GM21528 (cell line): Measurements from ENCODE around the gene ISLR2.
"Not testable (repeated sequence)": the region's sequence is repeated elsewhere in the genome, so short reads cannot be mapped to it uniquely, and the experiment has no call there.

Experiments
- ATAC-seq: cut with Tn5 transposase; IDR thresholded peaks from one replicate; pipeline ENCODE4 v1.9.1; 2021; ENCODE audit warnings: mild to moderate bottlenecking, moderate library complexity; ENCODE audit not compliant: unreplicated experiment, low FRiP score

The ISLR2 gene, protein sequence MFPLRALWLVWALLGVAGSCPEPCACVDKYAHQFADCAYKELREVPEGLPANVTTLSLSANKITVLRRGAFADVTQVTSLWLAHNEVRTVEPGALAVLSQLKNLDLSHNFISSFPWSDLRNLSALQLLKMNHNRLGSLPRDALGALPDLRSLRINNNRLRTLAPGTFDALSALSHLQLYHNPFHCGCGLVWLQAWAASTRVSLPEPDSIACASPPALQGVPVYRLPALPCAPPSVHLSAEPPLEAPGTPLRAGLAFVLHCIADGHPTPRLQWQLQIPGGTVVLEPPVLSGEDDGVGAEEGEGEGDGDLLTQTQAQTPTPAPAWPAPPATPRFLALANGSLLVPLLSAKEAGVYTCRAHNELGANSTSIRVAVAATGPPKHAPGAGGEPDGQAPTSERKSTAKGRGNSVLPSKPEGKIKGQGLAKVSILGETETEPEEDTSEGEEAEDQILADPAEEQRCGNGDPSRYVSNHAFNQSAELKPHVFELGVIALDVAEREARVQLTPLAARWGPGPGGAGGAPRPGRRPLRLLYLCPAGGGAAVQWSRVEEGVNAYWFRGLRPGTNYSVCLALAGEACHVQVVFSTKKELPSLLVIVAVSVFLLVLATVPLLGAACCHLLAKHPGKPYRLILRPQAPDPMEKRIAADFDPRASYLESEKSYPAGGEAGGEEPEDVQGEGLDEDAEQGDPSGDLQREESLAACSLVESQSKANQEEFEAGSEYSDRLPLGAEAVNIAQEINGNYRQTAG

GRCh38 chr15:74130155-74130848, at the start of gene ISLR2:
ISLR2 (plus strand) TSS chr15:74130586; CDS start chr15:74132755, 2,169 bp downstream.
- ATAC-seq: no peak

GRCh38 chr15:74082450-74082849, 47.9 kb upstream of the ISLR2 start, which contains the start of gene GOLGA6A:
GOLGA6A (minus strand) TSS chr15:74082550; CDS start chr15:74082509, 41 bp downstream.
- ATAC-seq: not testable (repeated sequence)

GRCh38 chr15:74094567-74094966, 35.8 kb upstream of the ISLR2 start:
- ATAC-seq: not testable (repeated sequence)

DNA sequence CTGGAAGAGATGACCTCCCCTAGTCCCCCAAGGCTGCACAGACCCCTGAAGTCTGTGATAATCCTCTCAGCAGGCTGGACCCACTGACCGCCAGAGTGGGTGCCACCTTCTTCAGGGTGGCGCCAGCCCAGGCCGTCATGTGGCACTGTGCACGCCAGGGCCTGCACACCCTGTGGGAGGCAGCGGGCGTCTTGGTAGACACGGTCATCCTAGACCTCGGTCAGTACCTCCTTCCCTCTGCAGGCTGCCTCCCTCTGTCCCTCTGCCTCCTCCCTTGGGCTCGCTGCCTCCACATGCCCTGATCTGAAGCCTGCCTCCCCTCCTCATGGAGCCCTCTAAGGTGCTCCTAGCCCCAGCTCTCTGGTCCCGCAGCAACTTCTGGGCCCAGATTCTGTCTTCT, 34.8 kb upstream of the ISLR2 start:
- ATAC-seq: not testable (repeated sequence)

- ATAC-seq: not testable (repeated sequence)
Observed at GRCh38 chr15:74096753-74097474, 33.5 kb upstream of the ISLR2 start.

- peak; percentile 90 for ATAC-seq
Observed at GRCh38 chr15:74099963-74100733, 30.2 kb upstream of the ISLR2 start.

DNA sequence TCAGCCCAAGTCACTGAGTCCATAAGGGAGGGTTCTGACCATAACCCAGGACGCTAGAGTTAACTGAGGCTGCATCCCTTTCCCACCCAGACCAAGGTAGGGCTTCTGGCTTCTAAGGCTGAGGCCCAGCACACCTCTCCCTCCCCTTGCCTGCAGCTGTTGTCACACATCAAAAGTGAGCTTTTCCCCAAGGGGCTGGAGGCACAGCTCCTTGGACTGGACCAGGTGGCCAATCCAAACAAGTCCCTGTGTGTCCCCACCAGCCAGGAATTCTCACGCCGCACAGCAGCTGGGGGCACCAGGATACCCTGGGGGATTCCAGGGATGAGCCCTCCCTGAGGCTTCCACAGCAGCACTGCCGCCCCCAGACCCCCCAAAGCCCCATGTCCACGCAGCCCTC, 22.3 kb upstream of the ISLR2 start:
- ATAC-seq: no peak

- ATAC-seq: not testable (repeated sequence)
Observed at GRCh38 chr15:74108611-74109010, 21.8 kb upstream of the ISLR2 start.

GRCh38 chr15:74109713-74110112, 20.7 kb upstream of the ISLR2 start:
- no peak for ATAC-seq

- ATAC-seq: no peak
Observed at GRCh38 chr15:74120426-74120825, 10.0 kb upstream of the ISLR2 start.

DNA sequence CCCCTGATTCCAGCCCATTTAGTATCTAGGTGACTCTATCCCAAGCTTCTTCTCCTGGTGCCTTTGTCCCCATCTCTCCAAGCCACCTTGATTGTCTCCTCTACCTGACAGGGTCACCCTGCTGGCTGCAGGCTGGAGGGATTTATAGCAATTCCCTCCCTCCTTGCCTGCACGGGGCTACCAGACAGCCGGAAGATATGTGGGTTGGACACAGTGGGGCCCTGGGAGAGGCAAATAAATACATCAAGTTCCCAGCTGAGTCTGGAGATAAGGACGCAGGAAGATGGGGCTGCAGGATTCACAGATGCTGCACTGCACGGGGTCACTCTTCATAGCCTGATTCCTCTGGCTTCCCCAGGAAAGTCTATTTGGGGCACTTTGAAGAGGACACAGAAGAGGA, 9.3 kb upstream of the ISLR2 start:
- no peak for ATAC-seq

DNA sequence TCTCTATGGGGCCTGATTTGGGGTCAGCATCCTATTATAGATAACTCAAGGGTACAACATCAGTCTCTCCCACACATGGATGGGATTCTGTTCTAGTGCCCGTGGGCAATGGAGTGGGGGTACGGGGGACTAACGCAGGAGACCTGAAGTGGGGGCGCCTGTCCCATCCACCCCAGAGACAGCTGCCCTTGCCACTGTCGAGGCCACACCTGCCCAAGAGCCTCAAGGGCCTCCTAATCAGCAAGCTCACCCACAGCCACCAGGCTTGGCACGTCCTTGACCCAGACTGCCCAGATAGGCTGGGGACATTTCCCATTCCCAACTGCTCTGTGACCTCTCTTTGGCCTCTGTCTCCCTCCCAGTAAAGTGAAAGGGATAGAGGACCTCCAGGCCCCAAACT, 8.5 kb upstream of the ISLR2 start:
- ATAC-seq: no peak

DNA sequence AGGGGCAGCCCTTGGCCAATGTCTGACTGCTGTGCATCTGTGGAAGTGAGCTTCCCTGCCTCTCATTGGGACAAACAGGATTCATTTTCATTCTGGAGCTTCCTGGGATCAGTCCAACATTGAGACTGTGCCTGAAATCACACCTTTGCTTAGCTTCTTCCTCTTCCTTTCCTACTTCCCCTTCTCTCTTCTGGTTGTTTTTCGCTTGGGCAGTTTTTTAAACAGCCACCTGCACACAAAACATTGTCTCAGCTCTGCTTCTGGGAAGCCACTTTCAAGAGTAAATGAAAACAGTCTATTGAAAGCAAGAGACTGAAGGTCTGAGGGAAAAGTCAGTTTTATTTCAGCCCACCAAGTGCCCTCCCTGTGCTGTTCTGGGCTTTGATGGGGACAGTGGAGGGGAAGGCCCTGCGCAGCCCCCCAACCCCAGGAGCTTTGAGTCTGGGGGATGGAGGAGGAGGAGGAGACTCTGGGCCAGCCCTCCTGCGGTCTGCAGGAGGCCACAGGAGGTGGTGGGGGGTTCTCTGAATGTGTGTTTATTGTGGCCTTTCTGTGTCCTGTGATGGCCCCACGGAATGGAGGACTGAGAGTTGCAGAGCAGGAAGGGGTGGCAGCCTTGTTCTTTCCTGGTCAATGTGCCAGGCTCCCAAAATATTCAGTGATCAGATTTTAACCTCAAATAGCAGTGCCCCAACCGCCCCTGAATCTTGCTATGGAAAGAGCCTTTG, 7.8 kb upstream of the ISLR2 start:
- ATAC-seq: peak; percentile 52

- no peak for ATAC-seq
Observed at GRCh38 chr15:74123131-74123429, 7.3 kb upstream of the ISLR2 start.

DNA sequence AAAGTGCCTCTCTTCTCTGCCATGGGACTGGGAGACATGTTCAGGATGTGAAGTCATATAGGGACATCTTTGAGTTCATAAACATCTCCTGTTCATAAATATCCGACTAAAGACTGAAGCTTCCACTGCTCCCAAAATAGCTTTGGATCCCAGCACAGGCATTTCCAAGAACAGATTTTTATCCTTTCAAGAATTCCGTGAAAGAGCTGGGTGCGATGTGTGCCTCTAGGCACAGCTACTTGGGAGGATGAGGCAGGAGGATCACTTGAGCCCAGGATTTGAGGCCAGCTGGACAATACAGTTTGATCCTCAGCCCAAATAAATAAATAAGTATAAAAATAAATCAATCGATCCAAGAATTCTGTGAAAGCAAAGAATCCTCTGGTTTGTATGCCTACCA, 6.7 kb upstream of the ISLR2 start:
- ATAC-seq: no peak

- ATAC-seq: no peak
Observed at GRCh38 chr15:74124196-74124595, 6.2 kb upstream of the ISLR2 start.

GRCh38 chr15:74124759-74125158, 5.6 kb upstream of the ISLR2 start:
- no peak for ATAC-seq

- peak; percentile 75 for ATAC-seq
Observed at GRCh38 chr15:74127255-74127953, 3.0 kb upstream of the ISLR2 start.
